IgD-negative memory B cell (primary cell): ENCODE results near the gene ZSCAN32. TPM values are rescaled to one million over a fixed set of nuclear protein-coding genes. Genes with fewer than 3 reads are reported as not detected.

Experiments used
- H3K27ac Mint-ChIP-seq, 3 donors: one replicate each; pipeline ENCODE4 v1.8.0; 2020 to 2022; ENCODE audit warnings: mild to moderate bottlenecking in 3 of 3, mixed read lengths in 3 of 3, moderate library complexity in 1 of 3
- H3K27me3 Mint-ChIP-seq: one replicate; pipeline ENCODE4 v1.8.0; 2021; ENCODE audit warnings: mixed read lengths
- H3K36me3 Mint-ChIP-seq: one replicate; pipeline ENCODE4 v1.8.0; 2020; ENCODE audit warnings: mild to moderate bottlenecking, mixed read lengths
- H3K4me1 Mint-ChIP-seq, 3 donors: one replicate each; pipeline ENCODE4 v1.8.0; 2020 to 2022; ENCODE audit warnings: mixed read lengths in 3 of 3, mild to moderate bottlenecking in 1 of 3
- H3K4me3 Mint-ChIP-seq, 4 donors: one replicate each; pipeline ENCODE4 v1.8.0; 2020 to 2022; ENCODE audit warnings: mild to moderate bottlenecking in 4 of 4, mixed read lengths in 4 of 4, moderate library complexity in 3 of 4
- H3K9me3 Mint-ChIP-seq, 3 donors: one replicate each; pipeline ENCODE4 v1.8.0; 2020 to 2021; ENCODE audit warnings: mixed read lengths in 3 of 3, mild to moderate bottlenecking in 1 of 3
- polyA plus RNA-seq: library from polyadenylated mRNA; unstranded; fragments of 300-500 nt; fragmentation: Illumina TruSeq; gene quantifications from one replicate; pipeline ENCODE4 v1.2.3, GENCODE V29; 2021

ZSCAN32 gene
- polyA plus RNA-seq = 16.9 TPM

- H3K27ac Mint-ChIP-seq = peak within 1 kb of the TSS; percentile 52 to 91 (median 63)
- peaks cover 7 to 8% (median 8%) of the 10 kb centered on the region in 3 donors for H3K9me3 Mint-ChIP-seq
- peaks cover 24 to 38% (median 28%) of the 10 kb centered on the region in 3 donors for H3K4me1 Mint-ChIP-seq
- peak within 1 kb of the TSS; percentile 91 to 96 (median 94) for H3K4me3 Mint-ChIP-seq
- H3K36me3 Mint-ChIP-seq = peaks cover 28% of the 10 kb centered on the region
- H3K27me3 Mint-ChIP-seq = no peaks in the 10 kb centered on the region
Measured at GRCh38 chr16:3400779-3401688, at the start of gene ZSCAN32, which contains the start of gene ZNF174. TSS of gene ZSCAN32 (minus strand) at chr16:3401004. CDS start at chr16:3397557, 3,447 bp downstream. TSS of gene ZNF174 (plus strand) at chr16:3401215. CDS start at chr16:3402005, 790 bp downstream.

GRCh38 chr16:3444032-3444388 is 43.2 kb upstream of the ZSCAN32 start:
- Mint-ChIP-seq H3K27me3 (no peaks in the 10 kb centered on the region), H3K9me3 (peaks cover 3 to 13% (median 9%) of the 10 kb centered on the region in 3 donors), H3K36me3 (peaks cover 8% of the 10 kb centered on the region), H3K4me1 (peaks cover 9 to 16% (median 9%) of the 10 kb centered on the region in 3 donors), H3K27ac (peak overlapping the region; percentile 88 to 97 (median 93)), H3K4me3 (peak overlapping the region; percentile 96 to 99 (median 98))

GRCh38 chr16:3443108-3444031 is 42.6 kb upstream of the ZSCAN32 start, which contains the start of the genes NAA60 and ZNF597:
TSS of gene NAA60 (plus strand) at chr16:3443680. CDS start at chr16:3476228, 32,548 bp downstream.
TSS of gene ZNF597 (minus strand) at chr16:3443504. CDS start at chr16:3443153, 351 bp downstream.
- Mint-ChIP-seq H3K4me3 (peak within 1 kb of the TSS; percentile 96 to 99 (median 98)), H3K4me1 (peaks cover 9 to 16% (median 9%) of the 10 kb centered on the region in 3 donors), H3K9me3 (peaks cover 3 to 13% (median 9%) of the 10 kb centered on the region in 3 donors), H3K27ac (peak within 1 kb of the TSS; percentile 88 to 97 (median 93)), H3K27me3 (no peaks in the 10 kb centered on the region), H3K36me3 (peaks cover 8% of the 10 kb centered on the region)

GRCh38 chr16:3439637-3440036 is 38.8 kb upstream of the ZSCAN32 start:
- peak overlapping the region in 1 of 4 donors; percentile 3 for H3K4me3 Mint-ChIP-seq

GRCh38 chr16:3434373-3434772 is 33.6 kb upstream of the ZSCAN32 start:
- Mint-ChIP-seq H3K27ac (peak overlapping the region in 1 of 3 donors; percentile 55), H3K4me1 (peaks cover 0 to 2% (median 2%) of the 10 kb centered on the region in 3 donors)

More at GRCh38 chr16:3439637-3440036, 38.8 kb upstream of the ZSCAN32 start:
- Mint-ChIP-seq H3K27ac (peak overlapping the region in 1 of 3 donors; percentile 45), H3K36me3 (peaks cover 8% of the 10 kb centered on the region), H3K9me3 (peaks cover 3 to 10% (median 9%) of the 10 kb centered on the region in 3 donors), H3K4me1 (peaks cover 6 to 17% (median 9%) of the 10 kb centered on the region in 3 donors), H3K27me3 (no peaks in the 10 kb centered on the region)

GRCh38 chr16:3431779-3432219 is 31.0 kb upstream of the ZSCAN32 start:
- H3K9me3 Mint-ChIP-seq = peaks cover 0 to 9% (median 2%) of the 10 kb centered on the region in 3 donors
- peak overlapping the region in 1 of 3 donors; percentile 73 for H3K27ac Mint-ChIP-seq
- peaks cover 9% of the 10 kb centered on the region for H3K36me3 Mint-ChIP-seq
- H3K4me3 Mint-ChIP-seq = peak overlapping the region in 3 of 4 donors; percentile 69 to 85 (median 85)
- peaks cover 0 to 2% (median 2%) of the 10 kb centered on the region in 3 donors for H3K4me1 Mint-ChIP-seq
- H3K27me3 Mint-ChIP-seq = no peaks in the 10 kb centered on the region

More at GRCh38 chr16:3434373-3434772, 33.6 kb upstream of the ZSCAN32 start:
- Mint-ChIP-seq H3K9me3 (peaks cover 0 to 10% (median 2%) of the 10 kb centered on the region in 3 donors), H3K36me3 (peaks cover 9% of the 10 kb centered on the region), H3K4me3 (no peak overlapping the region), H3K27me3 (no peaks in the 10 kb centered on the region)

GRCh38 chr16:3413730-3414379 is 13.1 kb upstream of the ZSCAN32 start:
- Mint-ChIP-seq H3K27me3 (peaks cover 1% of the 10 kb centered on the region), H3K4me3 (no peak overlapping the region), H3K4me1 (no peaks in the 10 kb centered on the region), H3K27ac (no peak overlapping the region), H3K9me3 (peaks cover 11 to 31% (median 20%) of the 10 kb centered on the region in 3 donors), H3K36me3 (peaks cover 9% of the 10 kb centered on the region)

- Mint-ChIP-seq H3K4me3 (peak overlapping the region in 2 of 4 donors; percentile 5 to 43), H3K27ac (peak overlapping the region in 1 of 3 donors; percentile 46), H3K27me3 (no peaks in the 10 kb centered on the region), H3K36me3 (peaks cover 33% of the 10 kb centered on the region), H3K9me3 (peaks cover 12 to 33% (median 18%) of the 10 kb centered on the region in 3 donors), H3K4me1 (peaks cover 0 to under 1% (median 0%) of the 10 kb centered on the region in 3 donors)
Measured at GRCh38 chr16:3408561-3409197, 7.9 kb upstream of the ZSCAN32 start.

GRCh38 chr16:3401719-3402397 is 1.1 kb upstream of the ZSCAN32 start:
- H3K9me3 Mint-ChIP-seq = peaks cover 6 to 14% (median 12%) of the 10 kb centered on the region in 3 donors
- peaks cover 21 to 31% (median 21%) of the 10 kb centered on the region in 3 donors for H3K4me1 Mint-ChIP-seq
- peak overlapping the region; percentile 91 to 96 (median 94) for H3K4me3 Mint-ChIP-seq
- peaks cover 28% of the 10 kb centered on the region for H3K36me3 Mint-ChIP-seq
- H3K27me3 Mint-ChIP-seq = no peaks in the 10 kb centered on the region
- peak overlapping the region in 1 of 3 donors; percentile 52 for H3K27ac Mint-ChIP-seq

GRCh38 chr16:3400446-3400778 is 392 bp downstream of the ZSCAN32 start:
- Mint-ChIP-seq H3K4me3 (peak overlapping the region; percentile 91 to 96 (median 94)), H3K27me3 (no peaks in the 10 kb centered on the region), H3K9me3 (peaks cover 5 to 9% (median 6%) of the 10 kb centered on the region in 3 donors), H3K36me3 (peaks cover 31% of the 10 kb centered on the region), H3K4me1 (peaks cover 25 to 40% (median 28%) of the 10 kb centered on the region in 3 donors), H3K27ac (peak overlapping the region; percentile 52 to 91 (median 63))

GRCh38 chr16:3389663-3390338 is 11.0 kb downstream of the ZSCAN32 start:
- H3K9me3 Mint-ChIP-seq = peaks cover 4 to 32% (median 25%) of the 10 kb centered on the region in 3 donors
- H3K4me1 Mint-ChIP-seq = peaks cover under 1 to 6% (median 5%) of the 10 kb centered on the region in 3 donors
- H3K27me3 Mint-ChIP-seq = no peaks in the 10 kb centered on the region
- no peak overlapping the region for H3K27ac Mint-ChIP-seq
- no peak overlapping the region for H3K4me3 Mint-ChIP-seq
- H3K36me3 Mint-ChIP-seq = peaks cover 41% of the 10 kb centered on the region

- Mint-ChIP-seq H3K4me3 (no peak overlapping the region), H3K27me3 (no peaks in the 10 kb centered on the region), H3K4me1 (peaks cover 0 to 4% (median 0%) of the 10 kb centered on the region in 3 donors), H3K9me3 (peaks cover 9 to 38% (median 36%) of the 10 kb centered on the region in 3 donors), H3K36me3 (peaks cover 46% of the 10 kb centered on the region), H3K27ac (no peak overlapping the region)
Measured at GRCh38 chr16:3388325-3388724, 12.5 kb downstream of the ZSCAN32 start.
